Activated CD4-positive, alpha-beta T cell treated with anti-CD3 and anti-CD28 coated beads for 36 hours (primary cell): ENCODE data around the gene GDPGP1. TPM values are rescaled to one million over a fixed set of nuclear protein-coding genes. Genes with fewer than 3 reads are reported as not detected.

Source experiments
- ATAC-seq: fragments of 200-7000 bp; cut with Tn5 transposase; one replicate; pipeline ENCODE4 v1.10.0; 2021; ENCODE audit warnings: mild to moderate bottlenecking, moderate library complexity
- CTCF ChIA-PET: fragments of 350-600 bp; sonication (Branson Sonifier 250); formaldehyde crosslinking; loops from one replicate; lab custom pipeline; 2021; ENCODE audit warnings: antibody characterized with exemption; lab: Charles Lee
- POLR2A ChIA-PET: fragments of 350-600 bp; sonication (Branson Sonifier 250); formaldehyde crosslinking; loops from one replicate; lab custom pipeline; 2021; ENCODE audit warnings: antibody characterized with exemption, inconsistent platforms; lab: Charles Lee
- DNase-seq: peaks from one replicate; pipeline ENCODE4 v3.0.0-alpha.2; 2020
- H3K27ac Mint-ChIP-seq: one replicate; pipeline ENCODE4 v1.8.0; 2021; ENCODE audit warnings: mixed read lengths
- H3K27me3 Mint-ChIP-seq: one replicate; pipeline ENCODE4 v1.8.0; 2021; ENCODE audit warnings: mixed read lengths
- H3K36me3 Mint-ChIP-seq: one replicate; pipeline ENCODE4 v1.8.0; 2021; ENCODE audit warnings: low read depth, mixed read lengths
- H3K4me1 Mint-ChIP-seq: one replicate; pipeline ENCODE4 v1.8.0; 2021; ENCODE audit warnings: mixed read lengths
- H3K4me3 Mint-ChIP-seq: one replicate; pipeline ENCODE4 v1.8.0; 2021; ENCODE audit warnings: mild to moderate bottlenecking, moderate library complexity, mixed read lengths
- H3K9me3 Mint-ChIP-seq: one replicate; pipeline ENCODE4 v1.8.0; 2021; ENCODE audit warnings: low read depth, mixed read lengths
- intact Hi-C, 2 experiments: fragments of 100-400 bp; cut with DNase I in 1 of 2; cut with micrococcal nuclease in 1 of 2; formaldehyde crosslinking; loops; one replicate each; pipeline versions ENCODE4 v1.14.2 to v1.15.1; 2022 to 2024; cut with DNase I, micrococcal nuclease
- total RNA-seq, 2 experiments: library from RNA; stranded (reverse); gene quantifications; one replicate each; pipeline ENCODE4 v1.2.3, GENCODE V29; 2021

GDPGP1 gene
- total RNA-seq, 2 experiments from 2014 or later: 5.6 to 6.6 TPM

- no peak for DNase-seq
- POLR2A ChIA-PET: interaction anchor here (1.1 kb wide), 1 partner anchor 20 kb away, joined by 6 read pairs; no protein-coding TSS in a partner anchor
- no peak overlapping the region for H3K27ac Mint-ChIP-seq
- intact Hi-C loops: no loop called here
- peaks cover 3% of the 10 kb centered on the region for H3K36me3 Mint-ChIP-seq
- H3K4me3 Mint-ChIP-seq: no peak overlapping the region
- H3K4me1 Mint-ChIP-seq: peaks cover 24% of the 10 kb centered on the region
- no peaks in the 10 kb centered on the region for H3K9me3 Mint-ChIP-seq
- CTCF ChIA-PET: interaction anchor here (0.6 kb wide), 1 partner anchor 48 kb away, joined by 3 read pairs; no protein-coding TSS in a partner anchor
- no peak for ATAC-seq
- H3K27me3 Mint-ChIP-seq: no peaks in the 10 kb centered on the region
Observed at GRCh38 chr15:90213818-90214204, 20.2 kb upstream of the GDPGP1 start.

GRCh38 chr15:90214553-90215196, 19.3 kb upstream of the GDPGP1 start:
- intact Hi-C loops: no loop called here
- CTCF ChIA-PET: interaction anchor here (0.6 to 1.0 kb wide), 3 partner anchors 11 to 72 kb away, joined by 3 to 4 read pairs (median 3); no protein-coding TSS in a partner anchor
- Mint-ChIP-seq H3K4me1 (peaks cover 17% of the 10 kb centered on the region), H3K36me3 (peaks cover 3% of the 10 kb centered on the region), H3K4me3 (no peak overlapping the region), H3K27me3 (no peaks in the 10 kb centered on the region), H3K9me3 (no peaks in the 10 kb centered on the region), H3K27ac (no peak overlapping the region)
- DNase-seq: no peak
- ATAC-seq: no peak
- POLR2A ChIA-PET: interaction anchor here (1.1 kb wide), 1 partner anchor 21 kb away, joined by 6 read pairs; no protein-coding TSS in a partner anchor

GRCh38 chr15:90217671-90218394, 16.2 kb upstream of the GDPGP1 start:
- H3K27ac Mint-ChIP-seq: no peak overlapping the region
- no peaks in the 10 kb centered on the region for H3K36me3 Mint-ChIP-seq
- intact Hi-C loops: no loop called here
- CTCF ChIA-PET: interaction anchor here (0.6 to 1.9 kb wide), 8 partner anchors 13 to 467 kb away, joined by 3 to 8 read pairs (median 3); no protein-coding TSS in a partner anchor
- H3K4me1 Mint-ChIP-seq: peaks cover 5% of the 10 kb centered on the region
- DNase-seq (no peak), ATAC-seq (no peak)
- no peaks in the 10 kb centered on the region for H3K9me3 Mint-ChIP-seq
- POLR2A ChIA-PET: no interaction called here
- no peak overlapping the region for H3K4me3 Mint-ChIP-seq
- no peaks in the 10 kb centered on the region for H3K27me3 Mint-ChIP-seq

- H3K4me1 Mint-ChIP-seq: peaks cover 2% of the 10 kb centered on the region
- H3K27me3 Mint-ChIP-seq: no peaks in the 10 kb centered on the region
- no peak overlapping the region for H3K27ac Mint-ChIP-seq
- ChIA-PET CTCF (interaction anchor here (0.6 to 1.6 kb wide), 11 partner anchors 11 to 80 kb away, joined by 3 to 6 read pairs (median 4); no protein-coding TSS in a partner anchor), POLR2A (no interaction called here)
- no peaks in the 10 kb centered on the region for H3K9me3 Mint-ChIP-seq
- peak; percentile 76 for DNase-seq
- ATAC-seq: peak; percentile 82
- H3K4me3 Mint-ChIP-seq: no peak overlapping the region
- intact Hi-C loops: loop anchor here in 1 of 2 experiments (1.0 kb wide), 2 partner anchors 67 to 76 kb away; no protein-coding TSS in a partner anchor
- peaks cover 3% of the 10 kb centered on the region for H3K36me3 Mint-ChIP-seq
Observed at GRCh38 chr15:90219421-90220141, 14.4 kb upstream of the GDPGP1 start.

GRCh38 chr15:90221246-90221900, 12.6 kb upstream of the GDPGP1 start:
- H3K27ac Mint-ChIP-seq: no peak overlapping the region
- H3K4me3 Mint-ChIP-seq: no peak overlapping the region
- H3K27me3 Mint-ChIP-seq: no peaks in the 10 kb centered on the region
- ChIA-PET POLR2A (interaction anchor here (0.7 kb wide), 2 partner anchors 11 to 42 kb away, joined by 3 read pairs; no protein-coding TSS in a partner anchor), CTCF (interaction anchor here (0.6 to 2.2 kb wide), 14 partner anchors 10 to 567 kb away, joined by 3 to 11 read pairs (median 4); partner anchors contain the start of genes CIB1, GDPGP1 and SEMA4B)
- peaks cover 4% of the 10 kb centered on the region for H3K36me3 Mint-ChIP-seq
- peak; percentile 63 for DNase-seq
- H3K9me3 Mint-ChIP-seq: no peaks in the 10 kb centered on the region
- peak; percentile 60 for ATAC-seq
- intact Hi-C loops: no loop called here
- no peaks in the 10 kb centered on the region for H3K4me1 Mint-ChIP-seq

- ChIA-PET CTCF (interaction anchor here (1.7 to 2.2 kb wide), 2 partner anchors 9 to 20 kb away, joined by 9 to 11 read pairs; no protein-coding TSS in a partner anchor), POLR2A (no interaction called here)
- no peak for DNase-seq
- Mint-ChIP-seq H3K27ac (no peak overlapping the region), H3K36me3 (peaks cover 4% of the 10 kb centered on the region), H3K27me3 (no peaks in the 10 kb centered on the region), H3K4me3 (no peak overlapping the region), H3K9me3 (no peaks in the 10 kb centered on the region), H3K4me1 (no peaks in the 10 kb centered on the region)
- intact Hi-C loops: no loop called here
- ATAC-seq: no peak
Observed at GRCh38 chr15:90222547-90222946, 11.5 kb upstream of the GDPGP1 start.

GRCh38 chr15:90223441-90224165, 10.4 kb upstream of the GDPGP1 start:
- POLR2A ChIA-PET: no interaction called here
- CTCF ChIA-PET: interaction anchor here (0.6 kb wide), 1 partner anchor 20 kb away, joined by 4 read pairs; no protein-coding TSS in a partner anchor

GRCh38 chr15:90225047-90225446, 9.0 kb upstream of the GDPGP1 start:
- Mint-ChIP-seq H3K27me3 (no peaks in the 10 kb centered on the region), H3K9me3 (no peaks in the 10 kb centered on the region), H3K4me1 (peaks cover 11% of the 10 kb centered on the region), H3K27ac (no peak overlapping the region), H3K4me3 (no peak overlapping the region), H3K36me3 (peaks cover 20% of the 10 kb centered on the region)
- POLR2A ChIA-PET: no interaction called here
- CTCF ChIA-PET: interaction anchor here (1.4 kb wide), 1 partner anchor 10 kb away, joined by 3 read pairs; no protein-coding TSS in a partner anchor
- ATAC-seq (no peak), DNase-seq (no peak)
- intact Hi-C loops: no loop called here

More at GRCh38 chr15:90223441-90224165, 10.4 kb upstream of the GDPGP1 start:
- Mint-ChIP-seq H3K9me3 (no peaks in the 10 kb centered on the region), H3K4me3 (no peak overlapping the region), H3K27ac (no peak overlapping the region), H3K27me3 (no peaks in the 10 kb centered on the region), H3K4me1 (no peaks in the 10 kb centered on the region), H3K36me3 (peaks cover 7% of the 10 kb centered on the region)
- DNase-seq (no peak), ATAC-seq (no peak)
- intact Hi-C loops: no loop called here

GRCh38 chr15:90225504-90226234, 8.3 kb upstream of the GDPGP1 start:
- Mint-ChIP-seq H3K36me3 (peaks cover 24% of the 10 kb centered on the region), H3K27ac (no peak overlapping the region), H3K4me3 (no peak overlapping the region), H3K9me3 (no peaks in the 10 kb centered on the region), H3K4me1 (peaks cover 16% of the 10 kb centered on the region), H3K27me3 (no peaks in the 10 kb centered on the region)
- ATAC-seq: no peak
- no peak for DNase-seq
- POLR2A ChIA-PET: no interaction called here
- CTCF ChIA-PET: interaction anchor here (1.4 kb wide), 1 partner anchor 10 kb away, joined by 3 read pairs; no protein-coding TSS in a partner anchor
- intact Hi-C loops: no loop called here
